HG03457 (cell line): ENCODE results near the gene CDH1.

Source experiments
- ATAC-seq: cut with Tn5 transposase; IDR thresholded peaks from one replicate; pipeline ENCODE4 v1.9.1; 2021; ENCODE audit warnings: moderate number of reproducible peaks; ENCODE audit not compliant: unreplicated experiment

Gene CDH1

DNA sequence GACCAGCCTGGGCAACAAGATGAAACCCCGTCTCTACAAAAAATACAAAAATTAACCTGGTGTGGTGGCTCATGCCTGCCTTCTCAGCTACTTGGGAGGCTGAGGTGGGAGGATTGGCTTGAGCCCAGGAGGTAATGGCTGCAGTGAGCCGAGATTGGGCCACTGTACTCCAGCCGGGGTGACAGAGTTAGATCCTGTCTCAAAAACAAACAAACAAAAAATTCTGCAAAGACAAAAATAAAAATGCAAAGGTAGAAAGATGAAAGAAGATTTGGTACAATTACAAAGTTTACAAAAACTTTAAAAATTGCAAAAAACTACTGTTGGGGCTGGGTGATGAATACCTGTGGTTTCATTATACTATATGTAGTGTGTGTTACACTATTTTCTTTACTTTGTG lies 5.5 kb upstream of the CDH1 start:
- no peak for ATAC-seq

DNA sequence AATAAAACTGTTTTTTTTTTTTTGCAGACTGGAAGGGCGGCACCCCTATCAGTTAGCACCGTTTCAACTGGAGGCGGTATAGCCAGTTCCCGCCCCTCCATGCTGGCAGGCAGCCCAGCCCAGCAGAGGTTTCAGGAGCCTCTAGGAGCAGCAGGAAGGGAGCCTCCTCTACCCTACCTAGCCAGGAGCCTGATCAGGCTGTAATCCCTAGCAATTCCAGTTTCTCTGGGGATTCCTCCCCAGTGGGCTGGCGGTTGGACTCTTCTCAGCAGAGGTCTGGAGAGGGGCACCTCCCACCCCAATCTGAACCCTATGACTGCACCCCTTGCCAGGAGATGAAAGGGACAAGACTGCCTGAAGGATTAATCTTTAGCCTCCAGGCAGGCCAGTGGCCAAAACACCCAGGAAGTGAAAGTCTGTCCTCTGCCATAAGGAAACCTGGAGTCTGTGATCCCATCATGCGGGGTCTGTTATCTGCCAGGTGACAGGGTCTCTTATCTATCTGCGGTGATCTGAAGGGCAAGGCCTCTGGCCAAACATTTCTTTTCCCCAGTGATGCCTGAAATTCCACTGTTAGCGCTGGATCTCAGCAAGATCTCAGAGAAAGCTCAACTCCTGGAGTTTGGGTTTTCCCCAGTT lies 4.9 kb upstream of the CDH1 start:
- ATAC-seq = no peak

DNA sequence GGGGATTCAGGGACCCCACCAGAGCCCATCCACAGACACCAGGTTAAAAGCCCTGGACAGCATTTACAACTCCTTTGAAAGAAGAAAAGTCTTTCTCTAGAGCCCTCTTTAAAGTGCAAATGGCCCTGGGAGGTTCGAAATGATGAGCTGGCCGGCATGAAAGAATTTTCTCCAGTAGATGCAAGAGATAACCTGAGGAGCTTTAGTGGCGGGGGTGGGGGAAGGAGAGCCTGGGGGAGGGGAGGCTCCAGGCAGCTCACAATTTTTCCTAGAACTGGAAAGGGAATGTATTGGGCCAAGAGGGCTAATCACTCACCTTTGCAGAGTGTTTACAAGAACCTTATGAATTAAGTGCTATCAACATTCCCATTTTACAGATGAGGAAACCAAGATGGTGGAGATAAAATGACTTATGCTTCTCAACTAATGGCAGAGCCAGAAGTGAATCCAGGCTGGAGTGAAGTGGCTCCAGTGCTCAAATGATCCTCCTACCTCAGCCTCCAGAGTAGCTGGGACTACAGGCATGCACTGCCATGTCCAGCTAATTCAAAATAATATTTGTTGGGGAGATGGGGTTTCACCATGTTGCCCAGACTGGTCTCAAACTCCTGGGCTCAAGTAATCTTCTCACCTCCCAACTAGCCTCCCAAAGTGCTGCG lies 4.2 kb upstream of the CDH1 start:
- no peak for ATAC-seq

DNA sequence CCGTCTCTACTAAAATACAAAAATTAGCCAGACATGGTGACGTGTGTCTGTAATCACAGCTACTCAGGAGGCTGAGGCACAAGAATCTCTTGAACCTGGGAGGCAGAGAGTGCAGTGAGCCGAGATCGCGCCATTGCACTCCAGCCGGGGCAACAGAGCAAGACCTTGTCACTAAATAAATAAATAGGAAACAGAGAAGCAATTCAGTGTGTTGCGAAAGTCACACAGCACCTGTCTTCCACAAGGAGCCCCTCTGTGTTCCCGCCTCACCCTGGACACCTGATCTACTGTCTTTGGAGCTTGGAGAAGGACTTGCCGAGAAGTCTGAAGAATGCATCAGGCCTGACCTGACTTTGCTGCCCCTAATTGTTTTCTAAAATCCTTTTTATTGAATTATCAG lies 3.5 kb upstream of the CDH1 start:
- ATAC-seq = no peak

DNA sequence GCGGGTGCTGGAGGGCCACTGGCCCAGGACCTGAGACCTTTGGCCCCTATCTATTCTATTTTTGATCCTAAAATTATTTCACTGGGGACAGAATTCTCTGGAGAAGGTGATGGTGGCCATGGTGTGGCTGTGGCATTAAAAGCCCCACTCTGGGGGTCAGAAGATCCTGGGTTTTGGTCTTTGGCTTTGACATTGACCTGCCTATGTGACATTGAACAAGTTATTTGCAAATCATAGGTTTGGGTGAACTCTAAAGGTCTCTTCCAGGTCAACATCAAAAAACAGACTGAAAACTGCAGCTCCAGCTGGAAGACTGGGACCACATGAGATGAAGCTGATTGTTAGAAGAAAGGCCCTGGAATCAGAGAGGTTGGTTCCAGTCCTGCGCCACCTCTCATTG lies 2.3 kb upstream of the CDH1 start:
- no peak for ATAC-seq

DNA sequence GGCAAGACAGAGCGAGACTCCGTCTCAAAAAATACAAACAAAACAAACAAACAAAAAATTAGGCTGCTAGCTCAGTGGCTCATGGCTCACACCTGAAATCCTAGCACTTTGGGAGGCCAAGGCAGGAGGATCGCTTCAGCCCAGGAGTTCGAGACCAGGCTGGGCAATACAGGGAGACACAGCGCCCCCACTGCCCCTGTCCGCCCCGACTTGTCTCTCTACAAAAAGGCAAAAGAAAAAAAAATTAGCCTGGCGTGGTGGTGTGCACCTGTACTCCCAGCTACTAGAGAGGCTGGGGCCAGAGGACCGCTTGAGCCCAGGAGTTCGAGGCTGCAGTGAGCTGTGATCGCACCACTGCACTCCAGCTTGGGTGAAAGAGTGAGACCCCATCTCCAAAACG lies 531 bp upstream of the CDH1 start:
- no peak for ATAC-seq

DNA sequence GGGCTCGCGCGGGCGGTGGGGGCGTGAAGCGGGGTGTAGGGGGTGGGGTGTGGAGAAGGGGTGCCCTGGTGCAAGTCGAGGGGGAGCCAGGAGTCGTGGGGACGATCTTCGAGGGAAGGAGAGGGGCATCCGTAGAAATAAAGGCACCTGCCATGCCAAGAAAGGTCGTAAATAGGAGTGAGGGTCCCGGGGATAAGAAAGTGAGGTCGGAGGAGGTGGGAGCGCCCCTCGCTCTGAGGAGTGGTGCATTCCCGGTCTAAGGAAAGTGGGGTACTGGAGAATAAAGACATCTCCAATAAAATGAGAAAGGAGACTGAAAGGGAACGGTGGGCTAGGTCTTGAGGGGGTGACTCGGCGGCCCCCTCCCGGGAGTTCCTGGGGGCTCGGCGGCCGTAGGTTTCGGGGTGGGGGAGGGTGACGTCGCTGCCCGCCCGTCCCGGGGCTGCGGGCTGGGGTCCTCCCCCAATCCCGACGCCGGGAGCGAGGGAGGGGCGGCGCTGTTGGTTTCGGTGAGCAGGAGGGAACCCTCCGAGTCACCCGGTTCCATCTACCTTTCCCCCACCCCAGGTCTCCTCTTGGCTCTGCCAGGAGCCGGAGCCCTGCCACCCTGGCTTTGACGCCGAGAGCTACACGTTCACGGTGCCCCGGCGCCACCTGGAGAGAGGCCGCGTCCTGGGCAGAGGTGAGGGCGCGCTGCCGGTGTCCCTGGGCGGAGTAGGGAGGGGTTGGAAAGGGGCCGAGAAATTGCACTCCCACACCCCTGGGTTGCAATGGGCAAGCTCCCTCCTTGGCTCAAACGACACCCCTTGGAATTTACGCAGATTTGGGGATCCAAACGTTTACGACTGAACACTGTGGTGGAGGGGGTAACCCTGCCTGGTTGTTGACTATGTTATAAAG lies 888 bp downstream of the CDH1 start:
- no peak for ATAC-seq

DNA sequence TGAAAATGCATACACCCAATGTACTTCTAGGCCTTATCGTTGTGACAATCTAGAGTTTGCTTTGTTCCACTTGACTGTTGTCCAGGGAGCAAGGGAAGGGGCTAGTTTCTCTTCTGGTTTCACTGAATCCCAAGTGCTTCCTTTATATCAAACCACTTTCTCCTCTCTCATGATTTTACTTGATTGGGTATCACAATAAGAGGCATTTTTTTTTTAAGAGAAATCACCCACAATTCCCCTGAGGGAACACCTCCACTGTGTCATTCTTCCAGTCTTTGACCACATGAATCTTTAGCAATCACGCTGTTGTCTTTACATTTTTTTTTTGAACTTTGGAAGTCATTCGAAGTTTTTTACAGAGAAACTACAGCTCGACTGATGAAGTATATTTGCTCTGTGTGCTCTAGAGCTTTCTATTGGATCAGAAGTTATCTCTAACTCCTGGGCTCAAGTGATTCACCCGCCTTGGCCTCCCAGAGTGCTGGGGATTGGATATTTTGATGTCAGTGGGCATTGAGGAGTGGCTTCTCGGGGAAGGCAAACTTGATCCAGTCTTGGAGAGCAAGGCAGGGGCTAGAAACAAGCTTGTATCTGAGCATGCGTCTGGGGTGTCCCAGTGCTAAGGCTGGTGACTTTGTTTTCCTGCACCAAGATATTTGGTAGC lies 3.0 kb downstream of the CDH1 start:
- no peak for ATAC-seq

DNA sequence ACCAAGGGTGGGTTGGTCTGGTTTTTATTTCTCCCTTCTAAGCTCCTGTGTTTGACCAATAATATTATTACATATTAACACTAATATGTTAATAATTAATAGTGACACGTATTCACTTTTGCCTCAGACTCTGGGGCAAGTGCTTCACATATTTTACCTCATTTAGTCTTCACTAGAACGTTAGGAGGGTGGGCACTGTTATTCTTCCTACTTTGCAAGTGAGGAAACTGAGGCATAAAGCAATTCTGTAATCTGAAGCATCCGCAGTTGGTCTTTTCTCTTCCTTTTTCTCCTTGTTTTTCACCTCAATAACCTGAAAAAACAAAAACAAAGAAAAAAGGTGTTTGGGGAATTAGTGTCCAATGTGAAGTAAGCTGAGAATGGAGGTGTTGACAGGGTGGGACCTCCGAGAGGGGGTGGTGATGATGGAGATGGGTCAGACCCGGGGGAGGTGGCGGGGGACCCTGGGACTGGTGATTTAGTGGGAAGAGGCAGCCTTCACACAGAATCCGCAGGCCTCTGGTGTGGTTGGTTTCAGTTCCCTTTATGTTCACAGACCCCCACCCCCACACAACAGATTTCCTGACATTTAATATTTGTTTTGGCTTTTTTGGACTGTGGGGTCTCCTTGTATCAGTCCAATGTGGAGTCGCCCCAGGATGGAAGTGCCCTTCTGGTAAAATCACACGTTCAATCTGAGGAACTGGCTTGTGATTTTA lies 3.7 kb downstream of the CDH1 start:
- no peak for ATAC-seq

DNA sequence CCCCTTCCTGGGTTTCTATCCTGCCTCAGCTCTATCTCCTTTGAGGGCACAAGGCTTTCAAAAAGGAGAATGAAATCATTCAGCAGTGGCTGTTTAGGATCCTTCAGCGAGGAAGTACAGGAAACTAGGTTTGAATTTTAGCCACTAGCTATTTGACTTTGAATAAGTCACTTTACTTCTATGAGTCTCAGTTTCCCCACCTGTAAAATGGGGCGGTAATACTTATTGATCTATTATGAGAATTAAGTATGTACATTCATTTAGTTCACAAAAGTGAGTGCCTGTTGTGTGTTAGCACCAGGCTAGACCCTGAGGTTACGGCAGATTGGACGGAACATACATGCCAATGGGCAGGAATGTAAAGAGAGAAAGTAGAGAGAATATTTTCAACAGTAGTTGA lies 6.6 kb downstream of the CDH1 start:
- no peak for ATAC-seq

DNA sequence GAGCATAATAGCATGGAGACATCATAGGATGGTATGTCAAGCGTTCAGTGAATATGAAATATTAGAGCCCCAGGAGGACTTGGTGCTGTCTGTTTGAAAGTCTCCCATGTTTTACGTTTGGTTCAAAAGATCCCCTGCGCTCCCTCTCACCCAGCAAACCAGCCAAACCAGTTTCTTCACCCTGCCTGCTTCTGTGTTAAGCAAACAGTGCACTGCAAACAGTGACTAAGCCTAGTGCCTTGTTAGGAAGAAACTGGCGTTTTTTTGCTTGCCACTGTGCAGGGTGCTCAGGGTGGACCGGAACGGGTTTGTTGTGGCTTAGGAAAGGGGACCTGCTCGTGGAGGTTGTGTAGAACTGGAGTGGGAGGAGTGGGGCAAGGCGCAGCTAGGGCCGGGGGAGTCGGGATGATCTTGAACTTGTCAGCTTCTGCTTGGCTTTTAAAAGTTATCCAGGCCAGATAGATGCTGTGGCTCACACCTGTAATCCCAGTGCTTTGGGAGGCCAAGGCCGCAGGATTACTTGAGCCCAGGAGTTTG lies 7.7 kb downstream of the CDH1 start:
- no peak for ATAC-seq

DNA sequence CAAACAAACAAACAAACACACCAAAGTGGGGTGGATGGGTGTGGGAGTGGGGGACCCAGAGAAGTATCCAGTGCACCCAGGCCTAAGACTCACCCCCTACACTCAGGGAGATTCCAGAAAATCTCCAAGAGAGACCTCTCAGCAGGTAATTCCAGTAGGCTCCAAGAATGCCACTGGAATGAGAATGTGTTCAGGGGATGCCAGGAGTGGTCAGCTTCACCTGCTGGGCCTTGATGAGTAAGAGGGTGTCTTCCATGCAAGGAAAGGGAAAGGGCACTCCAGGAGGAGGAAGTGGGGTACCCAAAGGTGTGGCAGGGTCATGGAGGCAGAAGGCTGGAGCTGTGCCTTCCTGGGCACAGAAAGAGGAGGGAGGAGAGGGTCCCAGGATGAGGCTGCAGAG lies 9.9 kb downstream of the CDH1 start:
- ATAC-seq = no peak

DNA sequence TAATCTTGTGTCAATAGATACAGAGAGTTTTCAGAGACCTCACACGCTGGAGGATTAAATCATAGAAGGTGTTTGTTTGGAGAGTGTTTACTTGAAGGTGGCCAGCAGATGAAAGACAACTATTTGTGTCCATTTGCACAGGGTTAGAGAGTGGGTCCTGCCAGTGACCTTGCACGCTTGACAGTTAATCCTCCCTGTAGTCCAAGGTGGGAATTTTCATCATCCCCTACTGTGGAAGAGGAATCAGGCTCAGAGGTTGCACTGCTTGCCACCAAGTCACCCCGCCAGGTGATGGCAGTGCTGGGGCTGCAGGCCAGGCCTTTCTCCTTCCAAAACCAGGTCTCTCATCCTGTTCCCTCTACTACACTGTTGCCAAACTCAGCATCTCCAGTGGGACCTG lies 12.3 kb downstream of the CDH1 start:
- no peak for ATAC-seq

DNA sequence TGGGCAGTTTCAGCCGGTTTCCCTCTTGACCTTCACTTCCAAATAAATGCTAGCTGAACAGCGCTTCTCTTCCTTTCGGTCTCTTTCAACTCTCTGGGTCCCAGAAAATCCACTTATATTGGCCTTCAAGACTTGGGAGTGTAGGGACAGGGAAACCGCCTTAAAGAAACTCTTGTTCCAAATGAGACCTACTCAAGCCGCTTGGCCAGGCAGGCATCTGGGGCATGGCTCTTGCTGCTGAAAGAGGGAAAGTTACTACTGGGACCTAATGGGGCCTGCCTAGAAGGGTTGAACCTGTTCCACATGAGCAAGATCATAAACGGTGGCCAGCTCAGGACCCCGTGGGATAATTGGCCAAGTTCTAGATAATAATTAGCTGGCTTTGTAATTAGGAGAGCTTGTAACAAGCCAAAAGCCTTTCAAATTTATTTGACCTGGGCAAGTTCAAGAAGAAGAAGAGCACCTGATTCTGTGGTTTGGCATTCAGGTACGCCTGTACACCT lies 13.2 kb downstream of the CDH1 start:
- ATAC-seq = no peak

DNA sequence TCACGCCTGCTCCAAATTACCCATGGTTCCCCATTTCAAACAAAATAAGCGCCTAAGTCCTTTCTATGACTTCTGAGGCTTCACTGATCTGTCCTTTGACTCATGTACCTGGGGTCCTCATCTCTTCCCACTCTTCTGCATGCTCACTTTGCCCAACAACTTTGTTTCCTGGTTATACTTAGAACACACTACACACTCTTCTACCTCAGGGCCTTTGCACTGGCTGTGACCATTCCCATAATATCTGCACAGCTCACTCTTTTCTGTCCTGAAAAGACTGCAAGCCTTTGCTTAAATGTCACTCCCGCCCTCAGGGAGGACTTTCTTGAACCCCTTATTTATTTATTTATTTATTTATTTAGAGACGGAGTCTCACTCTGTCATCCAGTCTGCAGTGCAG lies 14.1 kb downstream of the CDH1 start:
- ATAC-seq = no peak

DNA sequence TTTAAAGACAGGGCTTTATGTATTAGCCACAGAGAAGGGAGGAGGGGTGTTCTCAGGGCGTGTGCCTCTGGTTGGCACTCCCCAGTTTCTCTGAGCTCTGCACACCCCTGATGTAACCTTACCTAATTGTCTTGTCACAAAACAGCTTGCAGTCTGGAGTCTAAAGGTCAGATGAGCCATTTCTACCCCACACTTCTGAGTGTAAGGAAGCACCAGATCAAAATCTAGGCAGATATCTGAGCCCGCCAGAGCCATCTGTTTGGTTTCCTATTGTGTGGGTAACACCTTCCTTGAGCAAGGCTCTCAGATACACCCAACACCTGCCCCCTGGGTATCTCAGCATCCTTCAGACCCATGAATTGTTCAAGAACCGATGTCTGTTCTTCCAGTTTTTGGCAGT lies 15.5 kb downstream of the CDH1 start:
- ATAC-seq = no peak

DNA sequence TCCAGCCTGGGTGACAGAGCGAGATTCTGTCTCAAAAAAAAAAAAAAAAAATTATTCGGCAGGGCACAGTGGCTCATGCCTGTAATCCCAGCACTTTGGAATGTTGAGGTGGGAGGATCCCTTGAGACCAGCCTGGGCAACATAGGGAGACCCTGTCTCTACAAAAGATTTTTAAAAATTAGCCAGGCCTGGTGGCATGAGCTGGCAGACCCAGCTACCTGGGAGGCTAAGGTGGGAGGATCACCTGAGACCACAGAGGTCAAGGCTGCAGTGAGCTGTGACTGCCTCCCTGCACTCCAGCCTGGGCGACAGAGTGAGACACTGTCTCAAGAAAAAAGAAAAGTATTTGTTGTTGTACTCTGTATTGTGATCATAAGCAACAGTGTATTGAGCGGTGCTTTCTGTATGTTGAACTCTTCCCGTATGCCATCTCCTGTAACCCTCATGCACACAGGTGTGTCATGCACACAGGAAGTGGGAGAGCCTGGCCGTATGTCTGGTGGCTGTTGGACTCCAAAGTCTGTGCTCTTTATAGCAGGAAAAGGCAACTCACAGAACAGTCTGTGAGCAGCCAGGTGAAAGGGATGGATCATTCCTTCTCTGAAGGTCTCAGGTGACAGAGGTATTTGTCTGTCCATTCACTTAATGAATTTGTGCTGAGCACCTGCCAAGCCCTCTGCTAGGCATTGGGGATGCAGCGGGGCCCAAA lies 17.1 kb downstream of the CDH1 start:
- ATAC-seq = no peak

DNA sequence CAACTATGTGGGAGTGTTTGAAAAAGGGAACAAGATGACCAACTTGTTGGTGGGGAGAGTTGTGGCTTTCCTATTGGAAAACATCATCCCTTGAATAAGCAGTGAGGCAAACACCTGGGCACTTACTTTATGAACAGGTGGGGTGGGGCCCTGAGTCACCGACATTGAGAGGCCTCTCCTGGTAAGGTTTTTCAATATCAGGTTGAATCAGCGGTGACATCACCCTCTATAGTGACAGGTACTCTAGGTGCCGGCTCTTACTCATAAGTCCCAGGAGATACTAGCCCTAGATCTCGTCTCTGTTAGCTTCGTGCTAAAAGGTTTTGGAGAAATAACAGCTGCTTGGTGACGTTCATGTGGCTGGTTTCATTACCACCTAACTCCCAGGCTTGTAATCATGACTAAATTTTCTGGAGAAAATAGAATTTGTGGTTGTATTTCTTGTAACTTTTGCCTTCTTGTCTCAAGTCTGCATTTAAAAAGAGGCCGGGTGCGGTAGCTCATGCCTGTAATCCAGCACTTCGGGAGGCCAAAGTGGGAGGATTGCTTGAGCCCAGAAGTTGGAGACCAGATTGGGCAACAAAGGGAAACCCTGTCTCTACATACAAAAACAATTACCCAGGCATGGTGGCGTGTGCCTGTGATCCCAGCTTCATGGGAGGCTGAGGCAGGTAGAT lies 19.3 kb downstream of the CDH1 start:
- ATAC-seq = peak; percentile 45

DNA sequence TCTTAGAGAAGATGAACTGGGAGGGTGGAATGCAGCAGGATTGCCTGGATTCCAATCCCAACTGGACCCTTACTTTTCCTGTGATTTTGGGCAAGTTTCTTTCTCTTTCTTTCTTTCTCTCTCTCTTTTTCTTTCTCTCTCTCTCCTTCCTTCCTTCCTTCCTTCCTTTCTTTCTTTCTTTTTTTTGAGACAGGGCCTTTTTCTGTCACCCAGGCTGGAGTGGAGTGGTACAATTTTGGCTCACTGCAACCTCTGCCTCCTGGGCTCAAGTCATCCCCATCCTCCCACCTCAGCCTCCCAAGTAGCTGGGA lies 20.5 kb downstream of the CDH1 start:
- no peak for ATAC-seq
